ENCODE results near the gene MVB12B. TPM values are rescaled to one million over a fixed set of nuclear protein-coding genes. Genes with fewer than 3 reads are reported as not detected.

MVB12B gene
- total RNA-seq, 2 donors from 2014 or later = 10.4 to 13.9 TPM

DNA sequence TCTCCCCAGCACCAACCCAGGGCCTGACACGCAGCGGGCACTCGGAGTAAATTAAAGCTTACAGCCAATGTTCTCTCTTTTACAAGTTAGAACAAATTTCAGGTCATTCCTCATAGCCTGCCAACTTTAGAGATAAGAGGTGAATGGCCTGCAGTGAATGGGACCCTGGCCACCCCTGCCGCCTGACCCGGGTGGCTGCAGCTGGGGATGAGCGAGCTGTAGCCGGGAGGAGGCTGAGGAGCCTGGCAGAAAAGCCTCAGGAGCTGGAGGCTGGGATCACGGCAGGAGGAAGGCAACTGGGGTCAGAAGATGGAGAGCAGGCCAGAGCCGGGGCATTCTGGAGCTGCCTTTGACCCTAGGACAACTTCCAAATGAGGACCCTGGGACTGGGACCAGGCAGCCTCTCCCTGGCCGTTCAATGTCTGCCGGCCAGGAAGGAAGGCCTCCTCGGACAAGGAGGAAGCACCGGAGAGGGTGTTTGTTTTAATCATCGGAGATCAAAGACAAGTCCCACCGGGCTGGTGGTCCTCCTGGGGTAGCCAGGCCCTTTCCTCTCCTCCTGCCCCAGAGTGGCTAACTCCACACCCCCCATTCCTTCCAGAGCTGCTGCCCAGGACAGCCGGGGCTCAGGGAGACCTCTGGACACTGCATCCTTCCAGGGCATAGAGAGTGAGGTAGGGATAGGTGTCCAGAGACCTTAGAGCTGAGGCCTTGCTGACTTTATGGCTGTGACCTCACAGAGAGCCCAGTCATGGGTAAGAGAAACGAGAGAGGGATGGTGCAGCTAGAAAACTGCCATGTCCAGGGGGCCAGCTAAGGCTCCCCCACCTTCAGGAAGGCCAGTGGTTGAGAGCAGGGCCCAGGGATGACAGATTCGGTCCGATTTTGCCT lies 199.8 kb downstream of the MVB12B start:
- peaks cover 16% of the 10 kb centered on the region for H3K4me1 Mint-ChIP-seq
- H3K4me3 Mint-ChIP-seq = no peak overlapping the region
- no peaks in the 10 kb centered on the region for H3K36me3 Mint-ChIP-seq (ENCODE audit: low read depth)
- no peak for DNase-seq
- H3K27ac Mint-ChIP-seq = no peak overlapping the region
- peaks cover 15% of the 10 kb centered on the region for H3K27me3 Mint-ChIP-seq
- H3K9me3 ChIP-seq (ENCODE audit: control insufficient read depth, low read length, poor library complexity, severe bottlenecking) = no peaks in the 10 kb centered on the region
- ATAC-seq = no peak

DNA sequence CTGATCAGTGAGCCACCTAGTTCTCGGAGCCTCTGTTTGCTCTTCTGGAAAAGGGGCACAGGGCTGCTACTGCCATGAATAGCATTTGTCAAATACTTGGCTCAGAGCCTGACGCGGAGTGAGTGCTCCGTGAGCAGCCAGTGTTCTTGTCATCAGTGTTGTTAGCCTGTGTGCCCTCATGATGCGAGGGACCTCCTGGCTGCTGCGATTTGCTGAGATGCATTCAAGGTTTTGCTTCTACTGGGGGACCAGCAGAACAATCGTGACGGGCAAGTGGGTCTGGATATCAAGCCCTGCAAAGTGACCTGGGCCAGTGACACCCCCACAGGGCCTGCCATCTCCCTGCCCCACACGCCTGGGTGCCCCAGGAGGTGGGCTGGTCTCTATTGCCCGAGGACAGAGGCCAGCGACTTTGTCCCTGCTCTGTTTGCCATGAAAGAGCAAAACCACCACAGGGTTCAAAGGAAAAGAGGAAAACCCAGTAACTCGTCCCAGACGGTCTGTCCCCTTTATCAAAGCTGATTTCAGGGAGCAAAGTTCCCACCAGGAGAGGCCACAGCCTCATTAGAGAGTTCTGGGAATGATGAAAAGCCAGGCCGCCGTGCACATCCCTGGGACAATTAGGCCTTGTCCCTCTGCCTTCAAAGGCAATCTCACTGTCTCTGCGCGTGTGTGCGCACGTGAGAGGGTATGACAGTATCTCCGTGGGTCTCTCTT lies 200.6 kb downstream of the MVB12B start:
- no peak overlapping the region for H3K4me3 Mint-ChIP-seq
- H3K4me1 Mint-ChIP-seq = peaks cover 18% of the 10 kb centered on the region
- no peaks in the 10 kb centered on the region for H3K9me3 ChIP-seq (ENCODE audit: control insufficient read depth, low read length, poor library complexity, severe bottlenecking)
- no peak overlapping the region for H3K27ac Mint-ChIP-seq
- H3K27me3 Mint-ChIP-seq = peaks cover 15% of the 10 kb centered on the region
- no peak for ATAC-seq
- no peaks in the 10 kb centered on the region for H3K36me3 Mint-ChIP-seq (ENCODE audit: low read depth)
- DNase-seq = no peak

DNA sequence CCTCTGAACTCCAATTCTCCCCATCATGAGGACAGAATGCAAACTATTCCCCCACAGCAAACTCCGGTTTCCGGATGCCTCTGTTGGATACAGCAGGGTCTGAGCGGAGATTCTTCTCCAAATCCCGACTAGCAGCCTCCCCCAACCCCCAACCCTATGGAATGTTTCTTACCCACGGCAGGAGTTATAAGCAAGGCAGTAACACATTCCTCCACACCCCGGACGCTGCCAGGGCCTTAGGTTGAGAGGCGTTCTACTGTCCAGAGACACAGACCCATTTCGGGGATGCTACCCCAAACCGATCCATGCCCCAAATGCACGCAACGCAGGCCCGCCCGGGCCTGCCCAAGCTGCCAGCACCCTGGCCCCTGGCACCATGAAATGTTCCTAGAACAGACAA lies 201.5 kb downstream of the MVB12B start:
- no peaks in the 10 kb centered on the region for H3K9me3 ChIP-seq (ENCODE audit: control insufficient read depth, low read length, poor library complexity, severe bottlenecking)
- peaks cover 13% of the 10 kb centered on the region for H3K4me1 Mint-ChIP-seq
- peaks cover 20% of the 10 kb centered on the region for H3K27me3 Mint-ChIP-seq
- no peak overlapping the region for H3K4me3 Mint-ChIP-seq
- no peak for ATAC-seq
- H3K27ac Mint-ChIP-seq = no peak overlapping the region
- no peak for DNase-seq
- no peaks in the 10 kb centered on the region for H3K36me3 Mint-ChIP-seq (ENCODE audit: low read depth)

DNA sequence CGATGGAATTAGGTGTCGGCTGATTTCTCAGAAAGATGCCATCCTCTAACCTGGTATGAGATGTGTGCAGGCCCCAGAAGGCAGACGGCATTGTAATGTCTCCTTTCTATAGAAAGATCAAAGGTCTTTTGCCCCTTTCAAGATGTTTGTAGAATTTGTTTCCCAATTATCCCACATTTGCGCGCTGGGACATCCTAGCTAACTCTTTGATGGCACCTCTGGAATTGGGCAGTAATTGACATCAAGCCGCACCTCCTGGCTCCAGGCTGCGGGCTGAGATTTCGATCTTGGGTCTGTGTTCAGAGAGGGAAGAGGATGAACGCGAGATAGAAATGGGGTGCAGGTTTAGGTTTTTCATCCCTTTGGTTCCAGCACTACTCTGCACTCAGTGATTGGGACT lies 202.3 kb downstream of the MVB12B start:
- Mint-ChIP-seq H3K4me3 (no peak overlapping the region), H3K27me3 (peaks cover 24% of the 10 kb centered on the region), H3K4me1 (peaks cover 6% of the 10 kb centered on the region), H3K36me3 (ENCODE audit: low read depth) (no peaks in the 10 kb centered on the region), H3K27ac (no peak overlapping the region)
- no peaks in the 10 kb centered on the region for H3K9me3 ChIP-seq (ENCODE audit: control insufficient read depth, low read length, poor library complexity, severe bottlenecking)
- DNase-seq = no peak
- no peak for ATAC-seq

DNA sequence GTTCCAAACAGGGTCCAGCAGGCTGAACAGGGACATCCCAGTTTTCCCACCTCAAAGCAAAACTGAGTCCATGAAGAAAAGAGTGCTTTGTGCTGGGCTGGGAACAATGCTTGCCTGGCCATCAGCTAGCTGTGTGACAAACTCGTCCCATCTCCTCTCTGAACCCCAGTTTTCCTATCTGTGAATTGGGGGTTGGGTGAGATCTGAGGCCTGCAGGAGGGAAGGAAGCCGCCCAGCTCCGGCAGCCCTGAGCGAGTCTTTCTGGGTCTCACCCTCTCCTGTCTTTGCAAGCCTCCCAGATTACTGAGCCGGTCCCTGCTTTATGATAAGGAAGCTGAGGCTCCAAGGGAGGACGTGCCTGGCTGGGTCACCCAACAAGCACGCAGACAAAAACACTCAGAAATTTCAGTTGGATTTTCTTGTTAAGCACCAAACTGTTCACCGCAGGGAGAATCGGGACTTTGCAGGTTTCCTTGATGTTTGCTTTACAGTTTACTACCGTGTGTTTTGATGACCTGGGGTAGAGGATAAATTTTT lies 204.5 kb downstream of the MVB12B start:
- Mint-ChIP-seq H3K36me3 (ENCODE audit: low read depth) (peaks cover 3% of the 10 kb centered on the region), H3K27ac (no peak overlapping the region), H3K4me3 (no peak overlapping the region), H3K4me1 (peaks cover 4% of the 10 kb centered on the region), H3K27me3 (peaks cover 32% of the 10 kb centered on the region)
- ATAC-seq (no peak), DNase-seq (no peak)
- H3K9me3 ChIP-seq (ENCODE audit: control insufficient read depth, low read length, poor library complexity, severe bottlenecking) = no peaks in the 10 kb centered on the region

DNA sequence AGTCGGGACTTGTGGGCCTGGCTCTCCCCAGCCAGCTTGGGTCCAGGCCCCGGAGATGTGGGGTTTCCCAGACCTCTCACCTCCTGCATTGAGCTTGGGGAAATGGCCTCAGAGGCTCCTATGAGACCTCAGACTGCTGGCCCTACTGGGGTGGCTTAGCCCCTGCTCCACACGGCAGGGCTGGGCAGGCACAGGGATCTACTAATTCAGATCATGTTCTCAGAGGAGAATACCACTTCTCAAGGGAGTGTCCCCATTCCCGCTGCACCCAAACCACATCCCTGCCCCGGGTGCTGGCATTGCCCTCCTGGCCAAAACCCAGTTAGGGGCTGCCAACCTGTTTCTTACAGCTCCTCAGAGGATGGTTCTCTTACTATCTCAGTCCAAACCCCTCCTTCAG lies 205.0 kb downstream of the MVB12B start:
- no peak for DNase-seq
- H3K9me3 ChIP-seq (ENCODE audit: control insufficient read depth, low read length, poor library complexity, severe bottlenecking) = no peaks in the 10 kb centered on the region
- H3K27ac Mint-ChIP-seq = no peak overlapping the region
- peaks cover 4% of the 10 kb centered on the region for H3K4me1 Mint-ChIP-seq
- H3K36me3 Mint-ChIP-seq (ENCODE audit: low read depth) = peaks cover 3% of the 10 kb centered on the region
- ATAC-seq = no peak
- peaks cover 37% of the 10 kb centered on the region for H3K27me3 Mint-ChIP-seq
- H3K4me3 Mint-ChIP-seq = no peak overlapping the region

DNA sequence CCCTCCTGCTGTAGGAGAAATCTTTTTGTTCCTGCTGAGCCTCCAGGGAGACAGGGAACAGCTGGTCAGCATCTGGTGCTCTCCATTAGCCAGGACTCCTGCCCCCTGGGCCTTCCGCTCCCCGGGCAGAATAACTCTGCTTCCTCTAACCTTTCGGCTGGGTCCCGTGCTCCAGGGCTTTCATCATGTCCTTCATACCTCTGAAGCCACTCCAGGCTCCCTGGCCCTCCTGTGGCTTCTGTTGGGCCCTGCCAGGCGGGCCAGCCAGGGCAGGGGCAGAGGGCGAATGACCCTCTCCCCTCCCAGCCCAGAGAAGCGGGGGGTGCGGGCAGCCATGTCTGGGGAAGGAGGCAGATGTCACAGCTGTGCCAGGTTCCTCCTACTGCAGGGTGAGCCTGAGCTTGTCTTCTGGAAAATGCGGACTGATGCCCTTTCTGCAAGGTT lies 205.4 kb downstream of the MVB12B start:
- H3K4me1 Mint-ChIP-seq = peaks cover 4% of the 10 kb centered on the region
- H3K27me3 Mint-ChIP-seq = peaks cover 40% of the 10 kb centered on the region
- no peak overlapping the region for H3K4me3 Mint-ChIP-seq
- ATAC-seq = no peak
- DNase-seq = no peak
- no peak overlapping the region for H3K27ac Mint-ChIP-seq
- H3K9me3 ChIP-seq (ENCODE audit: control insufficient read depth, low read length, poor library complexity, severe bottlenecking) = no peaks in the 10 kb centered on the region
- H3K36me3 Mint-ChIP-seq (ENCODE audit: low read depth) = peaks cover 3% of the 10 kb centered on the region

DNA sequence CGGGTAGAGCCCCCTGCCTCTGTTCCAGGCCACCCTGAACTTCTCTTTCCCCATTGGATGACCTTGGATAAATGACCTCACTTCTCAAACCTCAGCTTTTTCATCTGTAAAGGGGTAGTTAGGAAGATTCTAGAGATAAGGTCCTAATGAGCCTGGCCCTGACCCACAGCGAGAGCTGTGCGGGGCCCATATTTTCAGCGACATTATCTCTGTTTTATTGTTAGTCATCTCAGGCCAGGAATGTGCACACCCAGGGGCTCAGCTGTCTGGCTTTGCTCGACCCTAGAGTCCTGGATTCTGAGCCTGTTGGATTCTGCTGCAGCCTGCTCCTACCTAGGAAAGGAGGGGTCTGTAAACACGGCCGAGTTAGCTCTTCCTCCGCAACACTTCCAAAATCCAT lies 205.9 kb downstream of the MVB12B start:
- peaks cover 4% of the 10 kb centered on the region for H3K4me1 Mint-ChIP-seq
- no peak overlapping the region for H3K27ac Mint-ChIP-seq
- H3K36me3 Mint-ChIP-seq (ENCODE audit: low read depth) = peaks cover 3% of the 10 kb centered on the region
- H3K4me3 Mint-ChIP-seq = no peak overlapping the region
- no peak for DNase-seq
- no peak for ATAC-seq
- no peaks in the 10 kb centered on the region for H3K9me3 ChIP-seq (ENCODE audit: control insufficient read depth, low read length, poor library complexity, severe bottlenecking)
- H3K27me3 Mint-ChIP-seq = peaks cover 45% of the 10 kb centered on the region

DNA sequence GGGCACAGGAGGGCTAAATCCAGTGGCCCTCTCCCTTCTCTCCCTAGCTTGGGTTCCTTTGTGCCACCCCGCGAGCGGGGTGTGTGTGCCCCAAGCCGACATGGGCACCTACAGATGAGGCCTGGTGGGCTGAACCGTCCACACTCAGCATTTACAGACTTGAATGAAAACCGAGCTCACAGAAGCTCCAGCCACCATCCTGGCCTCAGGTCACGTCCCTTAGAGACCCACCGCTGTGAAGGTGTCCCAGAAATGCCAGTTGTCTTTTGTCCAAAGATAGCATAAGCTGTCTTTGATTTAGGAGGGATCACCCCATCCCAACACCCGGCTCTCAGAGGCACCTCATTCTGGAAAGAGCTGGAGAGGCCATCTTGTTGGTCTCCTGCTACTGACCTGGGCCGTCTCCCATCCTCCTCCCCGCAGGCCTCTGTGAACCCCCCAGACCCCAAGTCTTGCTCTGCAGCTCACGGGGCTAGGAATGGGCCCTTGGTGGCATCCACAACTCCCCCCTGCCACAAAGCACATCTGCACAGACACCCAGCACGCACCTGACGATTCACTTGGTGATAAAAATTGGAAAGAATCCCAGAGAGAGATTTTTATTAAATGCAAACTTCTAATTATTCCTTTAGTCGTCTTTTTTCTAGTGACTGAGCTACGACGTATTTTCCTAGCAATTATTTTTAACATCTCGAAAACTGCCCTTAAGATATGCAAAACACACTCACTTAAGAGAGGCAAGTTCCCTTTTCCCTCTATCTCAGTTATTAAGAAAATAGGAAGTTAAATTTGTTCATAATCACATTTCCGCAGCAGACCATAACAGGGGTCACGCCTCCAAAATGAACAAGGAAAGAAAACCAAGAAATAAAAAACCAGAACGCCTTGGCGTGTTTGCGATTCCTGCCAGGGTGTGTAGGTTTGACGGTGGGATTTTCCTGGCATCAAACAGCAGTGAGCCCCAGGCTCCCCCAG lies 206.6 kb downstream of the MVB12B start:
- peaks cover 47% of the 10 kb centered on the region for H3K27me3 Mint-ChIP-seq
- peaks cover 4% of the 10 kb centered on the region for H3K4me1 Mint-ChIP-seq
- peak overlapping the region; percentile 43 for H3K27ac Mint-ChIP-seq
- H3K9me3 ChIP-seq (ENCODE audit: control insufficient read depth, low read length, poor library complexity, severe bottlenecking) = no peaks in the 10 kb centered on the region
- peaks cover 3% of the 10 kb centered on the region for H3K36me3 Mint-ChIP-seq (ENCODE audit: low read depth)
- DNase-seq = no peak
- no peak overlapping the region for H3K4me3 Mint-ChIP-seq
- ATAC-seq = no peak

DNA sequence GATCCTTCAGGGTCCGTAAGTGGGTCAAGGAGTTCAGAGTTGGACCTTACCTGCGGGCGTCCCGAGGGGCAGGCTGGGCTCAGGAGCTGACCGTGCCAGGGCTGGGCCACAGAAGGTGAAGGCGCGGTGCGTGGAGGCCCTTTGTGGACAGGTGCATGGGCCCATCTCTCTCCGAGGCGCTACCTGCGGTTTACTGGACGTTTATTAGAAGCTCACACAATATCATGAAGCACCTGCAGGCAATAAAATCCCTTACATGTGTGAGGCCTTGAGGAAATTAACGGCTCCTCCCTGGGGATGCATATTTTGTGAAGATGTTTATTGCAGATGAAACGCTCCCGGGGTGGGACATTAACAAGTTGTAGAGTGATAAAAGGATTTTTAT lies 207.3 kb downstream of the MVB12B start:
- DNase-seq = no peak
- Mint-ChIP-seq H3K4me1 (peaks cover 4% of the 10 kb centered on the region), H3K4me3 (no peak overlapping the region), H3K27me3 (peaks cover 53% of the 10 kb centered on the region), H3K27ac (peak overlapping the region; percentile 43), H3K36me3 (ENCODE audit: low read depth) (peaks cover 3% of the 10 kb centered on the region)
- H3K9me3 ChIP-seq (ENCODE audit: control insufficient read depth, low read length, poor library complexity, severe bottlenecking) = no peaks in the 10 kb centered on the region
- no peak for ATAC-seq

DNA sequence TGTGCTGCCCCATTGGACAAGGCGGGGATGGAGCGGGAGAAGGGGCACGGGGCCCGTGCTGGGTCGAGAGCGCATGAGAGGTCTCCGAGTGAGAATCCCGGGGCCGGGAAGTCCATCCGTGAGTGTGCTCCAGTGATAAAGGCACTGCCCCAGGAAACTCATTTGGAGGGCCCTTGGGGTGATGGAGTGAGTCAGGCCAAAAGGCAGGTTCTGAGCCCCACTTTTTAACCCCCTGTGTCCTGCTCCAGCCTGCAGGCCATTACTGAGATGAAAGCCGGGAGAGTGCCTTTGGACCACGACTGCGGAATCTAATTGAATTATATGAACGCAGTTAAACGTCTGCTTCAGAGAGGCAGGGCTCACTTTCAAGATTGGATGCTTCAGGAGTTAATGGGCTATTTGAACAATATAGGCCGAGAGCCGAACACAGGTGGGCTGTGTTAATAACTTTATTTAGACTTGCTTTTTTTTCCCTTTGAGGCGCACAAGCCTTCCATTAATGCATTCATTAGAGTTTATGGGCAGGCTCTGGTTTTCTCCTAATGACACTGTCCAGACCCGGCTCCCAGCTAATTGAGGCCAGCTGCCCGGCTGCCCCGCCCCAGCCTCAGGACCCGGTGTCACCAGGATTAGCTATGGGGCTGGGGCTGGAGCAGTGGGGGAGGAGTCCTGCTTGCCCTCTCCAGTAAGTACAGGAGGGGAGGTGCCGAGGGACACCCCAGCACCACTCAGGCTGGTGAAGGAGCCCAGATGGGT lies 208.0 kb downstream of the MVB12B start:
- ATAC-seq = no peak

DNA sequence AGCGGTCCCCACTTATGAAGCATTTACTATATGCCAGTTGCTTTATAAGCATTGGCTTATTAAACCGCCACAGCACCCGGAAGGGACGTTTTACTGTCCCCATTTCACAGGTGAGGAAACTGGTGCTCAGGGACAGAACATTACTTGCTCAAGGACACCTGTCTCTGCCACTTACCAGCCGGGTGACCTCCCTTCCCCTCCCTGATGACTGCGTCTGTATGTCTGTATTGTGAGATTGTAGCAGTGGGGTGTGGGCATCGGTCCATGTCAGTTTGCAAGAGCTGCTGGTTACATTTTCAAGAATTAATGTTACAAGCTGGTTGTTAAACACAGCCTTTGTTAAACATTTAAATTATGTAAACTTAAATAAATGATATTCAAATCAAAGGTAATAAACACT lies 209.5 kb downstream of the MVB12B start:
- Mint-ChIP-seq H3K4me1 (peaks cover 4% of the 10 kb centered on the region), H3K4me3 (no peak overlapping the region), H3K27me3 (peaks cover 59% of the 10 kb centered on the region), H3K27ac (no peak overlapping the region), H3K36me3 (ENCODE audit: low read depth) (peaks cover 3% of the 10 kb centered on the region)
- ATAC-seq = no peak
- H3K9me3 ChIP-seq (ENCODE audit: control insufficient read depth, low read length, poor library complexity, severe bottlenecking) = no peaks in the 10 kb centered on the region
- no peak for DNase-seq

More for the DNA sequence above, 208.0 kb downstream of the MVB12B start:
- Mint-ChIP-seq H3K27me3 (peaks cover 54% of the 10 kb centered on the region), H3K4me1 (peaks cover 4% of the 10 kb centered on the region), H3K27ac (peak overlapping the region; percentile 43), H3K36me3 (ENCODE audit: low read depth) (peaks cover 3% of the 10 kb centered on the region), H3K4me3 (no peak overlapping the region)
- no peak for DNase-seq
- no peaks in the 10 kb centered on the region for H3K9me3 ChIP-seq (ENCODE audit: control insufficient read depth, low read length, poor library complexity, severe bottlenecking)

Measured in T-helper 17 cell (primary cell).